ENCODE measurements around the gene MICU1.
A peak's percentile ranks its signal among the peaks of the same experiment; 100 is the strongest.

The MICU1 gene

GRCh38 chr10:72356987-72357386 is 268.9 kb downstream of the MICU1 start:
- no peak overlapping the region for H3K4me3 ChIP-seq (ENCODE audit: low read depth, low read length)
- TF ChIP-seq CTCF (IDR thresholded peaks at IDR 0.05; ENCODE audit: low read depth, low read length, missing control alignments) = no peak
- in situ Hi-C loops (cut with HindIII; ENCODE audit: low sequenced_read_pairs) = no loop called here
- DNase-seq (ENCODE audit: low read depth) = no peak

- H3K4me3 ChIP-seq (ENCODE audit: low read depth, low read length) = no peak overlapping the region
- TF ChIP-seq CTCF (IDR thresholded peaks at IDR 0.05; ENCODE audit: low read depth, low read length, missing control alignments) = no peak
- in situ Hi-C loops (cut with HindIII; ENCODE audit: low sequenced_read_pairs) = no loop called here
- DNase-seq (ENCODE audit: low read depth) = no peak
These were observed 269.8 kb downstream of the MICU1 start for GRCh38 chr10:72356115-72356514.

GRCh38 chr10:72355214-72355555 is 270.7 kb downstream of the MICU1 start:
- in situ Hi-C loops (cut with HindIII; ENCODE audit: low sequenced_read_pairs) = no loop called here
- peak overlapping the region; percentile 73 for H3K4me3 ChIP-seq (ENCODE audit: low read depth, low read length)
- no peak for TF ChIP-seq CTCF (IDR thresholded peaks at IDR 0.05; ENCODE audit: low read depth, low read length, missing control alignments)
- no peak for DNase-seq (ENCODE audit: low read depth)

GRCh38 chr10:72354356-72355213 is 271.3 kb downstream of the MICU1 start, which contains the start of gene DNAJB12:
DNAJB12 (minus strand) TSS chr10:72354919; CDS start chr10:72354897, 22 bp downstream.
- in situ Hi-C loops (cut with HindIII; ENCODE audit: low sequenced_read_pairs) = no loop called here
- H3K4me3 ChIP-seq (ENCODE audit: low read depth, low read length) = peak within 1 kb of the TSS; percentile 73
- TF ChIP-seq CTCF (IDR thresholded peaks at IDR 0.05; ENCODE audit: low read depth, low read length, missing control alignments) = no peak
- peak; percentile 92 for DNase-seq (ENCODE audit: low read depth)

GRCh38 chr10:72353965-72354355 is 271.9 kb downstream of the MICU1 start:
- TF ChIP-seq CTCF (IDR thresholded peaks at IDR 0.05; ENCODE audit: low read depth, low read length, missing control alignments) = no peak
- H3K4me3 ChIP-seq (ENCODE audit: low read depth, low read length) = peak overlapping the region; percentile 73
- DNase-seq (ENCODE audit: low read depth) = no peak
- in situ Hi-C loops (cut with HindIII; ENCODE audit: low sequenced_read_pairs) = no loop called here

GRCh38 chr10:72353028-72353964 is 272.6 kb downstream of the MICU1 start:
- TF ChIP-seq CTCF (IDR thresholded peaks at IDR 0.05; ENCODE audit: low read depth, low read length, missing control alignments) = no peak
- in situ Hi-C loops (cut with HindIII; ENCODE audit: low sequenced_read_pairs) = no loop called here
- no peak for DNase-seq (ENCODE audit: low read depth)
- peak overlapping the region; percentile 73 for H3K4me3 ChIP-seq (ENCODE audit: low read depth, low read length)

Measured in astrocyte of the cerebellum (primary cell).